ENCODE data around the gene AHCYL1. TPM values are rescaled to one million over a fixed set of nuclear protein-coding genes. Genes with fewer than 3 reads are reported as not detected.

AHCYL1 gene
- total RNA-seq, 1 donor from 2014 or later: 65.5 TPM

- Mint-ChIP-seq H3K27ac (no peak overlapping the region), H3K9me3 (no peaks in the 10 kb centered on the region), H3K27me3 (ENCODE audit: insufficient read depth, low read depth) (peaks cover 5% of the 10 kb centered on the region), H3K4me3 (no peak overlapping the region), H3K4me1 (no peaks in the 10 kb centered on the region), H3K36me3 (peaks cover 55% of the 10 kb centered on the region)
- no peaks in the 10 kb centered on the region for H3K27me3 ChIP-seq
- no peaks in the 10 kb centered on the region for H3K4me1 ChIP-seq
- no peak overlapping the region for H3K27ac ChIP-seq
- no peaks in the 10 kb centered on the region for H3F3A ChIP-seq (ENCODE audit: low read depth)
- H3K4me2 ChIP-seq: no peak overlapping the region
- no peaks in the 10 kb centered on the region for H3K79me2 ChIP-seq (ENCODE audit: low read depth)
- no peak overlapping the region for H3K4me3 ChIP-seq
- H3K36me3 ChIP-seq: peaks cover 13% of the 10 kb centered on the region
- H3K9ac ChIP-seq: no peak overlapping the region
- DNase-seq (ENCODE audit: low spot score): no peak
- no peaks in the 10 kb centered on the region for H4K20me1 ChIP-seq (ENCODE audit: low read depth)
- TF ChIP-seq EZH2phosphoT487 (IDR thresholded peaks at IDR 0.05) (no peak), EZH2 (IDR thresholded peaks at IDR 0.05) (no peak)
- TF ChIP-seq, protein P1, sequence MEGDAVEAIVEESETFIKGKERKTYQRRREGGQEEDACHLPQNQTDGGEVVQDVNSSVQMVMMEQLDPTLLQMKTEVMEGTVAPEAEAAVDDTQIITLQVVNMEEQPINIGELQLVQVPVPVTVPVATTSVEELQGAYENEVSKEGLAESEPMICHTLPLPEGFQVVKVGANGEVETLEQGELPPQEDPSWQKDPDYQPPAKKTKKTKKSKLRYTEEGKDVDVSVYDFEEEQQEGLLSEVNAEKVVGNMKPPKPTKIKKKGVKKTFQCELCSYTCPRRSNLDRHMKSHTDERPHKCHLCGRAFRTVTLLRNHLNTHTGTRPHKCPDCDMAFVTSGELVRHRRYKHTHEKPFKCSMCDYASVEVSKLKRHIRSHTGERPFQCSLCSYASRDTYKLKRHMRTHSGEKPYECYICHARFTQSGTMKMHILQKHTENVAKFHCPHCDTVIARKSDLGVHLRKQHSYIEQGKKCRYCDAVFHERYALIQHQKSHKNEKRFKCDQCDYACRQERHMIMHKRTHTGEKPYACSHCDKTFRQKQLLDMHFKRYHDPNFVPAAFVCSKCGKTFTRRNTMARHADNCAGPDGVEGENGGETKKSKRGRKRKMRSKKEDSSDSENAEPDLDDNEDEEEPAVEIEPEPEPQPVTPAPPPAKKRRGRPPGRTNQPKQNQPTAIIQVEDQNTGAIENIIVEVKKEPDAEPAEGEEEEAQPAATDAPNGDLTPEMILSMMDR (IDR thresholded peaks at IDR 0.05): no peak
- H2AFZ ChIP-seq (replicated peaks): no peak overlapping the region
- H3K9me3 ChIP-seq (ENCODE audit: low read depth): no peaks in the 10 kb centered on the region
These were observed 58.5 kb downstream of the AHCYL1 start for GRCh38 chr1:110043016-110043415.

GRCh38 chr1:110047463-110047862, 62.9 kb downstream of the AHCYL1 start:
- Histone ChIP-seq H3K27ac (no peak overlapping the region), H3K27me3 (no peaks in the 10 kb centered on the region), H3K4me1 (no peaks in the 10 kb centered on the region), H2AFZ (replicated peaks) (no peak overlapping the region), H3K9me3 (ENCODE audit: low read depth) (no peaks in the 10 kb centered on the region), H3K4me3 (no peak overlapping the region), H3F3A (ENCODE audit: low read depth) (no peaks in the 10 kb centered on the region), H3K9ac (no peak overlapping the region), H3K4me2 (no peak overlapping the region), H4K20me1 (ENCODE audit: low read depth) (no peaks in the 10 kb centered on the region), H3K79me2 (ENCODE audit: low read depth) (no peaks in the 10 kb centered on the region), H3K36me3 (peaks cover 13% of the 10 kb centered on the region)
- Mint-ChIP-seq H3K4me1 (no peaks in the 10 kb centered on the region), H3K36me3 (peaks cover 38% of the 10 kb centered on the region), H3K9me3 (no peaks in the 10 kb centered on the region), H3K27ac (no peak overlapping the region), H3K4me3 (no peak overlapping the region), H3K27me3 (ENCODE audit: insufficient read depth, low read depth) (no peaks in the 10 kb centered on the region)
- no peak for DNase-seq (ENCODE audit: low spot score)
- TF ChIP-seq, protein P1 (IDR thresholded peaks at IDR 0.05): no peak

GRCh38 chr1:110048240-110048639, 63.7 kb downstream of the AHCYL1 start:
- Mint-ChIP-seq H3K27ac (no peak overlapping the region), H3K9me3 (no peaks in the 10 kb centered on the region), H3K27me3 (ENCODE audit: insufficient read depth, low read depth) (no peaks in the 10 kb centered on the region), H3K36me3 (peaks cover 38% of the 10 kb centered on the region), H3K4me3 (no peak overlapping the region), H3K4me1 (no peaks in the 10 kb centered on the region)
- Histone ChIP-seq H3K9me3 (ENCODE audit: low read depth) (no peaks in the 10 kb centered on the region), H3F3A (ENCODE audit: low read depth) (peaks cover 6% of the 10 kb centered on the region), H3K4me3 (no peak overlapping the region), H2AFZ (replicated peaks) (no peak overlapping the region), H3K27me3 (no peaks in the 10 kb centered on the region), H3K4me1 (no peaks in the 10 kb centered on the region), H3K27ac (no peak overlapping the region), H3K79me2 (ENCODE audit: low read depth) (no peaks in the 10 kb centered on the region), H3K4me2 (no peak overlapping the region), H3K36me3 (peaks cover 13% of the 10 kb centered on the region), H3K9ac (no peak overlapping the region), H4K20me1 (ENCODE audit: low read depth) (peaks cover 6% of the 10 kb centered on the region)
- TF ChIP-seq EZH2 (IDR thresholded peaks at IDR 0.05): no peak
- TF ChIP-seq, protein P1 (IDR thresholded peaks at IDR 0.05): no peak
- TF ChIP-seq EZH2phosphoT487 (IDR thresholded peaks at IDR 0.05): no peak
- no peak for DNase-seq (ENCODE audit: low spot score)

All from neural progenitor cell (in vitro differentiated cells).